Mesenchymal stem cell (in vitro differentiated cells and primary cell): Measurements from ENCODE around the gene NSUN7. TPM values are rescaled to one million over a fixed set of nuclear protein-coding genes. Genes with fewer than 3 reads are reported as not detected.

Experiments
- small RNA-seq: library from polyadenylated mRNA; stranded (forward); fragments of <200 nt; extraction: miRNeasy Mini kit (QIAGEN cat#:217004); gene quantifications from one replicate; pipeline ENCODE3, GENCODE V24; 2013; ENCODE audit warnings: low read depth

NSUN7 gene

Small RNA genes within 50 kb of the gene (small RNA-seq; reads per million reads assigned to genes)
- gene RF00019: not detected
